Glutamatergic neuron (in vitro differentiated cells): ENCODE data around the gene ADAM8. TPM values are rescaled to one million over a fixed set of nuclear protein-coding genes. Genes with fewer than 3 reads are reported as not detected.

Source experiments
- DNase-seq: peaks from one replicate; pipeline ENCODE4 v3.0.0; 2022
- H3K27ac Mint-ChIP-seq: one replicate; pipeline ENCODE4 v1.8.0; 2020; ENCODE audit warnings: mild to moderate bottlenecking, mixed read lengths, inconsistent platforms; ENCODE audit not compliant: unreplicated experiment
- H3K27me3 Mint-ChIP-seq: one replicate; pipeline ENCODE4 v1.8.0; 2020; ENCODE audit warnings: mild to moderate bottlenecking, moderate library complexity, mixed read lengths, inconsistent platforms; ENCODE audit not compliant: unreplicated experiment
- H3K36me3 Mint-ChIP-seq: one replicate; pipeline ENCODE4 v1.8.0; 2020; ENCODE audit warnings: mild to moderate bottlenecking, mixed read lengths, inconsistent platforms; ENCODE audit not compliant: unreplicated experiment
- H3K4me1 Mint-ChIP-seq: one replicate; pipeline ENCODE4 v1.8.0; 2020; ENCODE audit warnings: mild to moderate bottlenecking, low read depth, mixed read lengths, inconsistent platforms; ENCODE audit not compliant: unreplicated experiment
- H3K4me3 Mint-ChIP-seq: one replicate; pipeline ENCODE4 v1.8.0; 2020; ENCODE audit warnings: mild to moderate bottlenecking, mixed read lengths, inconsistent platforms; ENCODE audit not compliant: unreplicated experiment
- H3K9me3 Mint-ChIP-seq: one replicate; pipeline ENCODE4 v1.8.0; 2020; ENCODE audit warnings: mild to moderate bottlenecking, moderate library complexity, mixed read lengths, inconsistent platforms; ENCODE audit not compliant: unreplicated experiment
- CTCF ChIP-seq: fragments of 200-600 bp; sonication (generic); IDR thresholded peaks from one replicate; pipeline ENCODE4 v1.5.0; 2021; ENCODE audit not compliant: partially characterized antibody, unreplicated experiment
- total RNA-seq: library from RNA; stranded (reverse); fragmentation: NEBNext Ultra II Directional; extraction: Animal tissue kit (Norgen Biotek cat#: 25700); gene quantifications from one replicate; pipeline ENCODE4 v1.2.1, GENCODE V29; 2021; ENCODE audit not compliant: unreplicated experiment

The ADAM8 gene
- total RNA-seq, 1 donor from 2014 or later, result 5.4 TPM

DNA sequence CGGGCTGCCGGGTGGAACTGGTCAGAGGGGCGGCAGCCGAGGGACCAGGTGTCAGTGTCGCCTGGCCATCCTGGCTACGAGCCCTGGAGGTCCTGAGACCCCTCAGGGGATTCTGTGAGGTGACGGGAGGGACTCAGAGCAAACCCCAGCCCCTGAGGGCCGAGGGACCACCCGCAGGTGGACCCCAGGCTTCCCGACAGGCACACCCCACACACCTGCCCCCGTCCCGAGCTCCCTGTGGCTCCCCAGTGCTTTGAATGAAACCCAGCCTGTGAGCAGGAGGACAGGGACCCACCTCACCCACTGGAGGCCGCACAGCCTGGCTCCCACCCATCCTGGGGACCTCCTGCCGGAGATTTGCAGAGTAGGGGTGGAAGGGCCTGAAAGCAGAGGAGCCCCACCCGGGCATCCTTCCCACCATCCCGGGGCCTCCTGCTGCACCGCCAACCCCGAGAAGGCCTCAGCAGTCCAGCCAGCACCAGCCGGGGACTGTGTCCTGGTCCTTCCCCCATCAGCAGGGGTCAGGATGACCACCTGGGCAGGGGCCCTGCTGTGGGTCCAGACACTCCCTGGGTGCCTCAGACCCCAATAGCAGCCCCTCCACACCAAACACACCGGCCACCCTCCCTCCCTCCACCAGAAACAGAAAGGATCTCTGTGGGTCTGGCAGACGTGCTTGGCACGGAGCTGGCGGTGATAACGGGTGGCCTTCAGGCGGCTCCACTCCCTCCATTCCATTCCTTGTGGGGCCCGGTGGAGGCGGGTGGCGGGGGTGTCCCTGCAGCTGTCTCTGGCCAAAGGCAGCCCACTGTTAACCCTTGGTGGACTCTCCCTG is 25.1 kb downstream of the ADAM8 start:
- no peak overlapping the region for H3K27ac Mint-ChIP-seq
- peaks cover 7% of the 10 kb centered on the region for H3K27me3 Mint-ChIP-seq
- TF ChIP-seq CTCF, result no peak
- H3K4me3 Mint-ChIP-seq, result no peak overlapping the region
- peaks cover 2% of the 10 kb centered on the region for H3K4me1 Mint-ChIP-seq
- no peak for DNase-seq
- H3K36me3 Mint-ChIP-seq, result no peaks in the 10 kb centered on the region
- H3K9me3 Mint-ChIP-seq, result peaks cover 4% of the 10 kb centered on the region

DNA sequence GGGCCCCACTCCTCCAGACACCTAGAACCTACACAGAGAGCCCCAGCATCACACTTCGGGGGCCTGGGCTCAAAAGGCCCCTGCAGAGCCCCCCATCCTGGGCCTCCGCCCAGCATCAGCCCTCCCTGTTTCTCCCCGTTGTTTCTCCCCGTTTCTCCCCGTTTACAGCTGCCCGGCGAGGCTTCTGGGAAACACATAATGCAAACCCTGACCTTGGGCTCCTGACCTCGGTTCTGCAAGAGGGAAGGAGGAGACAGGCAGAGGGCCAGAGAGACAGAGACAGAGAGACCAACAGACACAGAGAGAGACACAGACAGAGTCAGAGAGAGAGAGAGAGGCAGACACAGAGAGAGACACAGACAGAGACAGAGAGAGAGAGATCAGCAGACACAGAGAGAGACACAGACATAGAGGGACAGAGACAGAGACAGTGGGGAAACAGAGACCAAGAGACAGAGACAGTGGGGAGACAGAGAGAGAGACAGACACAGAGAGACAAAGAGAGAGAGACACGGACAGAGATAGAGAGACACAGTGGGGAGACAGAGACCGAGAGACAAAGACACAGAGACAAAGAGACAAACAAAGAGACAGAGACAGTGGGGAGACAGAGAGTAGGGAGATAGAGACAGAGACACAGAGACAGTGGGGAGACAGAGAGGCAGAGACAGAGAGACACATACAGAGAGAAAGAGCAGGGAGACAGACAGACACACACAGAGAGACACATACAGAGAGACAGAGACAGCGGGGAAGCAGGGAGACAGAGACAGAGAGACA is 26.5 kb downstream of the ADAM8 start:
- peaks cover 5% of the 10 kb centered on the region for H3K4me1 Mint-ChIP-seq
- H3K9me3 Mint-ChIP-seq, result peaks cover 4% of the 10 kb centered on the region
- H3K27ac Mint-ChIP-seq, result no peak overlapping the region
- no peak for TF ChIP-seq CTCF
- peaks cover 7% of the 10 kb centered on the region for H3K27me3 Mint-ChIP-seq
- no peak overlapping the region for H3K4me3 Mint-ChIP-seq
- H3K36me3 Mint-ChIP-seq, result no peaks in the 10 kb centered on the region
- no peak for DNase-seq

GRCh38 chr10:133249094-133249780 is 27.4 kb downstream of the ADAM8 start:
- H3K4me3 Mint-ChIP-seq, result no peak overlapping the region
- peaks cover 4% of the 10 kb centered on the region for H3K9me3 Mint-ChIP-seq
- H3K36me3 Mint-ChIP-seq, result no peaks in the 10 kb centered on the region
- TF ChIP-seq CTCF, result no peak
- H3K27me3 Mint-ChIP-seq, result peaks cover 7% of the 10 kb centered on the region
- no peak overlapping the region for H3K27ac Mint-ChIP-seq
- no peak for DNase-seq
- peaks cover 5% of the 10 kb centered on the region for H3K4me1 Mint-ChIP-seq

GRCh38 chr10:133248334-133248715 is 28.3 kb downstream of the ADAM8 start:
- no peak for TF ChIP-seq CTCF
- H3K4me1 Mint-ChIP-seq, result peaks cover 5% of the 10 kb centered on the region
- no peak for DNase-seq
- peaks cover 3% of the 10 kb centered on the region for H3K9me3 Mint-ChIP-seq
- peaks cover 7% of the 10 kb centered on the region for H3K27me3 Mint-ChIP-seq
- H3K36me3 Mint-ChIP-seq, result no peaks in the 10 kb centered on the region
- H3K4me3 Mint-ChIP-seq, result no peak overlapping the region
- H3K27ac Mint-ChIP-seq, result no peak overlapping the region
